GM19455 (cell line): ENCODE measurements around the gene MAPK8IP1.

Source experiments
- ATAC-seq: cut with Tn5 transposase; IDR thresholded peaks from one replicate; pipeline ENCODE4 v1.9.1; 2021; ENCODE audit not compliant: unreplicated experiment

The MAPK8IP1 gene

GRCh38 chr11:45906965-45907611 lies 21.6 kb downstream of the MAPK8IP1 start, which contains the start of gene FREY1:
FREY1 (minus strand) TSS chr11:45907271; CDS start chr11:45907245, 26 bp downstream.
- ATAC-seq: no peak

DNA sequence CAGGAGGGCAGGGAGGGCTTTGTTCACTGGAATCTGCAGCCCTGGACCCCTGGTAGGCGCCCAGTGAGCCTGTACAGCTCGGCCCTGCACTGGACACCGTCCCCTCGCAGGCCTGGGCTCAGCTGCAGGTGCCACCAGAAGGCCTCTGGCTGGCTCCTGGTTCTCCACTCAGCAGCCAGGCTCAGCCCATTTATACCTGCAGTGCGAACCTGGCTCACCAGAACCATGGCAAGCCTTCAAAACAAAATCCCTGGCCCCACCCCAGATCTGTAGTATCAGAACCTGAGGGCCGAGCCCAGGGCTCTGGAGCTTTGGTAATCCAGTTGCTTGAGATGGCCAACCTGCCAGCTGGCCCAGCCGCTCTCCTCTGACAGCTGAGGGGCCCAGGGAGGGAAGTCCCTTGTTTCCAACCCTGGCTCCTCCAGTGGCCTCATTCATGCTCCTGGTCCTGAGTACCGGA lies 22.5 kb downstream of the MAPK8IP1 start:
- no peak for ATAC-seq

GRCh38 chr11:45909594-45910475 lies 24.4 kb downstream of the MAPK8IP1 start:
- no peak for ATAC-seq

- no peak for ATAC-seq
Observed at GRCh38 chr11:45910623-45911022, 25.2 kb downstream of the MAPK8IP1 start.

- ATAC-seq: no peak
Observed at GRCh38 chr11:45913514-45913913, 28.1 kb downstream of the MAPK8IP1 start.

DNA sequence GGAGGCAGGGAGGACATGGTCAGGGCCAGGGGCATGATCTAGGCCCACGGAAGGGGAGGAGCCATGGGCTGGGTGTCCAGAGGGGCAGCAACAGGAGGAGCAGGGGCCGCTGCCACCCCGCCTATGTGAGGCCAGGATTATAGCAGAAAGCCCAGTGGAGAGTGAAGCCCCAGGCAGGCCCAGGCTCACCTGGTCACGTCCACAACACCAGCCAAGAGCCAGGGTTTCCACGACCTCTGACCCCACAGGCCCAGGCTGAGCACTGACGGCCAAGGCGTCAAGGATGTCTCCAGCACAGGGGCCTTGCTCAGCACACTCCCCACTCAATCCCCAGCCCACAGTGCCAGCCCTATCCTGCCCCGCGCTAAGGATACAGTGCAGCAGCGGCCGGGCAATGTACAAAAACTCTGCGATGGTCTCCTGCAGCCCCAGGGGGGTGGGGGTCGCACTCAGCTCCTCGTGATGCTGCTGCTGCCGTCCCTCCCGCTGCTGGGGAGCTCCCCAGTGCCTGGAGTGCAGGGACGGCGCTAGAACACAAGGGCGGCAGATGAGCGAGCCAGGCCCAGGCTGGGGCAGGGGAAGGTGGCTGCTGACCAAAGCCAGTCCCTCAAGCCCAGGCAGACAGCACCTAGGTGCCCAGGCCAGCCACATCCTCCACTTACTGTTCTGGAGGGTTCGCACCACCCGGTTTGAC lies 28.6 kb downstream of the MAPK8IP1 start:
- ATAC-seq: no peak

DNA sequence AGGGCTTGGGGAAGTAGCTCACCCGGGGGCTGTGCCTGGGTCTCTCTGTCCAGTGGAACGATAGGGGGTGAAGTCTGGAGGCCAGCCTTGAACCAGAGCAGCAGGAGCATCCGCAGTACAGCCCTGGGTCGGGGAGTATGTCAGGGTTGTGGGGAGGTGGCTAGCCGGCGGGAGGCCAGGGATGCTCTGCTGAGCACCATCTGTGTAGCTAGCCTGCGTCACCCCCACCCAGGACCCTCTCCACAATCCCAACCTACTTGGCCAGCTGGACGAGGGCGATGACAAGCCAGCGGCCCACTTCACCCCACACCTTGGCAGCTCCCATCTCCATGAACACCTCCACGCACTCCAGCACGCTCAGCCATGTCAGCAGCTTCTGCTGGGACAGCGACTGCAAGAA lies 30.0 kb downstream of the MAPK8IP1 start:
- ATAC-seq: no peak

GRCh38 chr11:45917286-45917622 lies 31.8 kb downstream of the MAPK8IP1 start:
- no peak for ATAC-seq

- ATAC-seq: peak; percentile 84
Observed at GRCh38 chr11:45917623-45918330, 32.3 kb downstream of the MAPK8IP1 start, which contains the start of gene PEX16. PEX16 (minus strand) TSS chr11:45917877; CDS start chr11:45917811, 66 bp downstream.

- ATAC-seq: peak; percentile 48
Observed at GRCh38 chr11:45918331-45918941, 33.0 kb downstream of the MAPK8IP1 start.

GRCh38 chr11:45918962-45919675 lies 33.7 kb downstream of the MAPK8IP1 start:
- no peak for ATAC-seq

GRCh38 chr11:45919806-45920530 lies 34.5 kb downstream of the MAPK8IP1 start:
- no peak for ATAC-seq

GRCh38 chr11:45920531-45921477 lies 35.4 kb downstream of the MAPK8IP1 start:
- no peak for ATAC-seq

DNA sequence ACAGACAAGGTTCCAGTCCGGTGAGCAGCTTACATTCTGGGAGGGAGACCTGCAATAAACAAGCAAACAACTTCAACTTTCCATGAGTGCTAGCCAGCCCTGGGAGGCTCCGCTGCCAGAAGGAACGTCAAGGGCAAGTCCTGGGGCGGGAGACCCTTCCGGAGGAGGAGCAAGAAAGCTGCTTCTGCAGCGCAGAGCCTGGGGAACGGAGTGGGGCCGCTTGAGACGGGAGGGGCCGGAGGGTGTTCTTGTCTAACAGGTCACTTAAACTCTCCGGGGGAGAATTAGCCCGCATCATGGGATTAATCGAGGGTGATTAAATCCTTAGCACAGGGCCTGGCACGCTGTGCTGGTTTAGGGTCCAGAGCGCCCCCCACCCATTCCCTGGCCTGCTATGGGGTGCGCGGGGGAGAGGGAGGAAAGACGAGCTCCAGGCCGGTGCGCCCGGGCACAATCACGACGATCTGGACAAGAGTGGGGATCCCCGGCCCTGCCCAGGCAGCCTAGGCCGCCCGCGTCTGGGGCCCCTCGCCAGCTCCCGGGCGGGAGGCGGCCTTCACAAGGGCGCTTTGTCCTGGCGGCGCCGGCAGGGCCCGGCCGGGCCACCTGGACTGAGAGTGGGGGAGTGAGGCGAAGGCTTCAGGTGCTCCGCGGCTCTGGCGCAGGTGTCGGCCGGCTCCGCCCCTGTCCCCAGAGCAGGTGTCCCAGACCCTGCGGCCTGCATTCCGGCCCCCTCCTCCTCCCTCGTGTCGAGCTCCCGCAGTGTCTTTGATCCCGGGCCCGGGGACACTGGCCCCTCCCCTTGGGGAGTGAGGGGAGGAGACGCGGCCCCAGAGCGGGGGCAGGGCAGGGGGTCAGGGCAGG lies 36.3 kb downstream of the MAPK8IP1 start:
- no peak for ATAC-seq

DNA sequence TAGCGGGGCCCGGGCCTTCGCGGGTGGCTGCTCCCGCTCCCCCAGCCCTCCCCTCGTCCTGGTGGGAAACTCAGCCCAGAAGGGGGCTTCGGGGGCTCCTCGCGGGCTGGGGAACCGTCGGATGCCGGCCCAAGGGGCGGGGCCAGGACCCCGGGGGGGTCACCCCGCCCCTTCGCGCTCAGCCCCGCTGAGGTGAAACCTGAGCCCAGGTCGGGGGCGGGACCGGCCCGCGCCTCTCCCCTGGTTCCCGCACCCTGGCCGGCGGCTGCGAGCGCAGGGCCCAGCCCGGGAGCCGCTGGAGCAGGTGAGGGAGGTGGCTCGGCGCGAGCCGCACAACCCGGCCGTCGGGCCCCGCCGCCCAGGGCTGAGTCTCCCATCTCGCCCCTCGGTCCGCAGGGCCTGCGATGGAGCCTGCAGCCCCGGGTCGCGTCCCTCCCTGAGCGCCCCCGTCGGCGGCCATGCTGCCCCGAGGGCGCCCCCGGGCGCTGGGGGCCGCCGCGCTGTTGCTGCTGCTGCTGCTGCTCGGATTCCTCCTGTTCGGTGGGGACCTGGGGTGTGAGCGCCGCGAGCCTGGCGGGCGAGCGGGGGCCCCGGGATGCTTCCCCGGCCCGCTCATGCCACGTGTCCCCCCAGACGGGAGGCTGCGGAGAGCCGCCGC lies 37.1 kb downstream of the MAPK8IP1 start, which contains the start of gene LARGE2:
Gene LARGE2 (plus strand): TSS at position 232 of the 658 bp plus-strand sequence. CDS start 227 bp downstream, at position 459.
- no peak for ATAC-seq
